Activated CD4-positive, alpha-beta T cell treated with anti-CD3 and anti-CD28 coated beads, Interleukin-2, amount 50 U/mL, for 4 hours (primary cell): Measurements from ENCODE around the gene ATP7B.
"Not testable (repeated sequence)": the region's sequence is repeated elsewhere in the genome, so short reads cannot be mapped to it uniquely, and the experiment has no call there.

Experiments
- DNase-seq, 2 experiments: peaks; one replicate each; pipeline ENCODE4 v3.0.0-alpha.2; 2020

Gene ATP7B

GRCh38 chr13:51919531-51919930 lies 91.7 kb downstream of the ATP7B start:
- no peak for DNase-seq

GRCh38 chr13:51916962-51917361 lies 94.3 kb downstream of the ATP7B start:
- DNase-seq = no peak

GRCh38 chr13:51916051-51916818 lies 95.0 kb downstream of the ATP7B start:
- no peak for DNase-seq

GRCh38 chr13:51914137-51914493 lies 97.1 kb downstream of the ATP7B start:
- no peak for DNase-seq

- no peak for DNase-seq
Measured at GRCh38 chr13:51913421-51914136, 97.7 kb downstream of the ATP7B start.

- DNase-seq = no peak
Measured at GRCh38 chr13:51912511-51913225, 98.6 kb downstream of the ATP7B start.

GRCh38 chr13:51912091-51912490 lies 99.2 kb downstream of the ATP7B start:
- DNase-seq = no peak

- DNase-seq = no peak
Measured at GRCh38 chr13:51910508-51910907, 100.7 kb downstream of the ATP7B start.

- DNase-seq = not testable (repeated sequence)
Measured at GRCh38 chr13:51909265-51909664, 102.0 kb downstream of the ATP7B start.

GRCh38 chr13:51907040-51907732 lies 104.1 kb downstream of the ATP7B start:
- DNase-seq = no peak

- no peak for DNase-seq
Measured at GRCh38 chr13:51906581-51906980, 104.7 kb downstream of the ATP7B start.

GRCh38 chr13:51905787-51906186 lies 105.5 kb downstream of the ATP7B start:
- no peak for DNase-seq

GRCh38 chr13:51902776-51903175 lies 108.5 kb downstream of the ATP7B start:
- no peak for DNase-seq

GRCh38 chr13:51900471-51900870 lies 110.8 kb downstream of the ATP7B start:
- DNase-seq = no peak

- DNase-seq = peak; percentile 18 to 31
Measured at GRCh38 chr13:51895906-51896888, 115.1 kb downstream of the ATP7B start.

- DNase-seq = no peak
Measured at GRCh38 chr13:51894239-51894638, 117.0 kb downstream of the ATP7B start.

- no peak for DNase-seq
Measured at GRCh38 chr13:51892657-51893056, 118.6 kb downstream of the ATP7B start.

GRCh38 chr13:51887468-51887867 lies 123.8 kb downstream of the ATP7B start:
- DNase-seq = no peak

GRCh38 chr13:51885651-51886050 lies 125.6 kb downstream of the ATP7B start:
- DNase-seq = no peak

GRCh38 chr13:51883226-51883600 lies 128.0 kb downstream of the ATP7B start:
- no peak for DNase-seq
